C4-2B (cell line): Measurements from ENCODE around the gene C20orf144.

ENCODE experiments used
- CTCF ChIP-seq: fragments of 450-650 bp; conservative IDR thresholded peaks from 2 replicates; pipeline ENCODE4 v1.5.1; 2017; ENCODE audit warnings: mild to moderate bottlenecking
- ZFX ChIP-seq: fragments of 450-650 bp; IDR thresholded peaks from 2 replicates; pipeline ENCODE4 v1.6.1; 2017

DNA sequence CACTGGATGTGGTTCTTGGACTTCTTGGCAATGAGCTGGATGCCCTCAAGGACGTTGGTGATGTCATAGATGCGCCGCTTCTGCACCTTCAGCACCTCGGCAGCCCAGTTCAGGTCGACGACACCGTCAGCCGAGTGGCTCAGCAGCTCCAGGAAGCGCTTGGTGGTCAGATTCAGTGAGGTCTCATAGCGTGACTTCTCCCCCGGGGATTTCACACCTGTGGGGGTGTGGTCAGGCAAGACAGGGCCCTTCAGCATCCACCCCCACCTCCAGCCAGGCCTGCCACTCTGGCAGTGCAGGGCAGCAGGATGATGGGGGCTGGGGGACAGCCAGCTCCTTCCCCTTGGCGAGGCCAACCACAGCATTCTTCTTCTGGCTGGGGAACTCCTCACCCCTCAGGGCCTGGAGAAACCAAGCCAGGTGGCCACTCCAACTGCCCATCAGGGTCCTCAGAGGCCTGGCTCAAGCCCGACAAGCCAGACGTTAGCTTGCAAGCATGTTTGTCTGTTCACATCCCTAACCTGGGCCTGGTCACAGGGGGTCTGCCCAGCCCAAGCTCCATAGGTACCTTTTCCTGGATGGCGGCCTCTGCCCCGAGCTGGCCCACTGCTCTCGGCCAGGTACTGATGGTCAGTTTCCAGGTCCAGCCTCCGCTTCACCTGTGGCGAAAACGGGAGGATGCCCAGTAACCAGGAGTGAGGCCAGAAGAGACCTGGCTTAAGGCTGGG, 17.8 kb downstream of the C20orf144 start:
- TF ChIP-seq ZFX (no peak), CTCF (no peak)
